ENCODE data around the gene MUSTN1. TPM values are rescaled to one million over a fixed set of nuclear protein-coding genes. Genes with fewer than 3 reads are reported as not detected.

Gene MUSTN1
- total RNA-seq, 2 donors from 2014 or later = 3.2 to 4.2 TPM

DNA sequence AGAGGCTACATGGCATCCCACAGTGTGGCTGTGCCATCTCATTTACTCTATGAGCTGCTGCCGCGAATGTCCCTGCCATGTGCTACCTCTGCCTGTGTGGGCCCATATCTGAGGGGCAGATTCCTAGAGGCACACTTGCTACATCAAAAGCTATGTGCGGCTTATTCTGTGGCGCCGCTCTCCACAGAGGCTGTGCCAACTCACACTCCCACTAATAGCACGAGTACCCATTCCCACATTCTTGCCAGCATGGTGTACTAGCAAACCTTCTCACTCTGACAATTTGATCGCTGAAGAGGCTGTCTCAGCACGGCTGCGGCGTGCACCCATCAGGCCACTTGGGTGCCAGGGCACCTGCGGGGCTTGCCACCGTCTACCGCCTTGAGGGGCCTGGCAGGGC lies 31.2 kb upstream of the MUSTN1 start:
- H3K27me3 Mint-ChIP-seq (ENCODE audit: insufficient read depth) = no peaks in the 10 kb centered on the region
- 97% methylated on average over 8 to 13 of the region's 13 CpGs for WGBS, 2 experiments (ENCODE audit: insufficient coverage in 1 of 2, insufficient read length in 1 of 2)
- H3K36me3 ChIP-seq (ENCODE audit: control insufficient read depth, insufficient read depth, low read length) = no peaks in the 10 kb centered on the region
- DNase-seq = no peak
- H3K4me1 ChIP-seq (ENCODE audit: control insufficient read depth, insufficient read depth, low read length) = no peaks in the 10 kb centered on the region
- H3K36me3 Mint-ChIP-seq (ENCODE audit: low read depth) = peaks cover 30% of the 10 kb centered on the region
- no peak overlapping the region for H3K4me3 Mint-ChIP-seq
- H3K4me1 Mint-ChIP-seq = no peaks in the 10 kb centered on the region
- no peak overlapping the region for H3K27ac ChIP-seq (ENCODE audit: low read depth, low read length)
- TF ChIP-seq, protein P1, sequence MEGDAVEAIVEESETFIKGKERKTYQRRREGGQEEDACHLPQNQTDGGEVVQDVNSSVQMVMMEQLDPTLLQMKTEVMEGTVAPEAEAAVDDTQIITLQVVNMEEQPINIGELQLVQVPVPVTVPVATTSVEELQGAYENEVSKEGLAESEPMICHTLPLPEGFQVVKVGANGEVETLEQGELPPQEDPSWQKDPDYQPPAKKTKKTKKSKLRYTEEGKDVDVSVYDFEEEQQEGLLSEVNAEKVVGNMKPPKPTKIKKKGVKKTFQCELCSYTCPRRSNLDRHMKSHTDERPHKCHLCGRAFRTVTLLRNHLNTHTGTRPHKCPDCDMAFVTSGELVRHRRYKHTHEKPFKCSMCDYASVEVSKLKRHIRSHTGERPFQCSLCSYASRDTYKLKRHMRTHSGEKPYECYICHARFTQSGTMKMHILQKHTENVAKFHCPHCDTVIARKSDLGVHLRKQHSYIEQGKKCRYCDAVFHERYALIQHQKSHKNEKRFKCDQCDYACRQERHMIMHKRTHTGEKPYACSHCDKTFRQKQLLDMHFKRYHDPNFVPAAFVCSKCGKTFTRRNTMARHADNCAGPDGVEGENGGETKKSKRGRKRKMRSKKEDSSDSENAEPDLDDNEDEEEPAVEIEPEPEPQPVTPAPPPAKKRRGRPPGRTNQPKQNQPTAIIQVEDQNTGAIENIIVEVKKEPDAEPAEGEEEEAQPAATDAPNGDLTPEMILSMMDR (conservative IDR thresholded peaks at IDR 0.05) = no peak
- no peak overlapping the region for H3K4me3 ChIP-seq (ENCODE audit: low read length)
- no peaks in the 10 kb centered on the region for H3K27me3 ChIP-seq (ENCODE audit: control insufficient read depth, insufficient read depth, low read length, poor library complexity, severe bottlenecking)
- peaks cover 33% of the 10 kb centered on the region for H3K9me3 Mint-ChIP-seq
- no peak overlapping the region for H3K27ac Mint-ChIP-seq
- H3K9ac ChIP-seq (ENCODE audit: extremely low read depth, low read length, poor library complexity, severe bottlenecking) = no peak overlapping the region
- H3K9me3 ChIP-seq (ENCODE audit: control insufficient read depth, low read length) = no peaks in the 10 kb centered on the region

DNA sequence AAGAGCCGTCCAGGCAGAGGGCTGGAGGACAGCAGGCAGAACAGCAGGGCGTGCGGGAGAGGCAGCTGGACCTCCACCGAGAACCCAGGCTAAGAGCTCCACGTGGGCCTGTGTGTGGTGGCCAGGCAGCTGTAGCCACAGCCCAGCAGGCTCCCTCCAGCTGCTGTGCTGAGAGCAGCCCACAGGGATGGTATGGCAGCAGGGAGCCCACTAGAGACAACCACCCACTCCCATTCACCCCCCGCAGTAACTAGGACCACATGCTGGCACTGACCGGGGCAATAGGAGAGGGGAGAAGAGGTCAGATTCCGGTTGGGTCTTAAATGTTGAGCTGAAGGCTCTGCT lies 25.6 kb upstream of the MUSTN1 start:
- 90% methylated on average over 8 of the region's 8 CpGs; no CpG with 5 or more reads in 1 of the 2 experiments for WGBS, 2 experiments (ENCODE audit: insufficient coverage in 1 of 2, insufficient read length in 1 of 2)
- H3K4me1 ChIP-seq (ENCODE audit: control insufficient read depth, insufficient read depth, low read length) = no peaks in the 10 kb centered on the region
- Mint-ChIP-seq H3K27me3 (ENCODE audit: insufficient read depth) (no peaks in the 10 kb centered on the region), H3K36me3 (ENCODE audit: low read depth) (peaks cover 21% of the 10 kb centered on the region), H3K9me3 (peaks cover 24% of the 10 kb centered on the region), H3K27ac (no peak overlapping the region), H3K4me3 (no peak overlapping the region), H3K4me1 (no peaks in the 10 kb centered on the region)
- H3K9me3 ChIP-seq (ENCODE audit: control insufficient read depth, low read length) = no peaks in the 10 kb centered on the region
- H3K27me3 ChIP-seq (ENCODE audit: control insufficient read depth, insufficient read depth, low read length, poor library complexity, severe bottlenecking) = no peaks in the 10 kb centered on the region
- TF ChIP-seq, protein P1 (conservative IDR thresholded peaks at IDR 0.05) = no peak
- no peaks in the 10 kb centered on the region for H3K36me3 ChIP-seq (ENCODE audit: control insufficient read depth, insufficient read depth, low read length)
- no peak overlapping the region for H3K4me3 ChIP-seq (ENCODE audit: low read length)
- H3K27ac ChIP-seq (ENCODE audit: low read depth, low read length) = no peak overlapping the region
- no peak for DNase-seq
- no peak overlapping the region for H3K9ac ChIP-seq (ENCODE audit: extremely low read depth, low read length, poor library complexity, severe bottlenecking)

DNA sequence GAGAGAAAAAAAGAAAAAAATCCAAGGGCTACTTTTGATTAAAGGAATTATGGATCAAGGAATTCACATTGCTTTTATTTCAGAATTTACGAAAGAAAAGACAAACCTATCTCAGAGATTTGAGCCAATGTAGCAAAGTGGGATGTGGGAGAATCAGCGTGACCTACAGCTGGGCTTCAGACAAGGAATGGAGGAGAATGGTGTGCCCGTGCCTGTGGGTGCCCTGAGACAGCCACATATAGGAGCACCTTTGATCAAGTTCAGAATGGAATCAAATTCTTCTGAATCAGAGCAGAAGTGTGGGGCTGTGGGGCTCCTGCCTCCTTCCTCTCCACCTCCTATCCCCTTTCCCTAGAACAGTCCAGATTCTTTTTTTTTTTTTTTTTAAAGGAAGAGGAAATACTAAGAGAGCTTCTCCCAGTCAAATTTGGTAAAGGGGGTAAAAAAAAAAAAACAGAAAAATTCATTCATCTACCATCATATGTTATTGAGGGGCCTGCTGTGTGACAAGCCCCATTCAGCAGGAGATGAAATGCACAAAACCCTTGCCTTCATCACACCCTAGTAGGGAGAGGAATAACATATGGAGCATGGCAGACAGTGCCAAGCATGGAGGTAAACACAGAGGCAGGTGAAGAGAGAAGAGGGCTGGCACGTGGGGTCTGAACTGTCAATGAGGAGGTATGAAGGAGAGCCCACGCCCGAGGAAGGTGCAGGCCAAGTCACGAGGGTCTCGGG lies 25.0 kb upstream of the MUSTN1 start:
- peaks cover 19% of the 10 kb centered on the region for H3K9me3 Mint-ChIP-seq
- DNase-seq = no peak
- peaks cover 18% of the 10 kb centered on the region for H3K36me3 Mint-ChIP-seq (ENCODE audit: low read depth)
- no peak overlapping the region for H3K4me3 Mint-ChIP-seq
- no peaks in the 10 kb centered on the region for H3K4me1 Mint-ChIP-seq
- Histone ChIP-seq H3K9me3 (ENCODE audit: control insufficient read depth, low read length) (no peaks in the 10 kb centered on the region), H3K4me1 (ENCODE audit: control insufficient read depth, insufficient read depth, low read length) (no peaks in the 10 kb centered on the region), H3K4me3 (ENCODE audit: low read length) (no peak overlapping the region), H3K27ac (ENCODE audit: low read depth, low read length) (no peak overlapping the region), H3K27me3 (ENCODE audit: control insufficient read depth, insufficient read depth, low read length, poor library complexity, severe bottlenecking) (no peaks in the 10 kb centered on the region), H3K9ac (ENCODE audit: extremely low read depth, low read length, poor library complexity, severe bottlenecking) (no peak overlapping the region), H3K36me3 (ENCODE audit: control insufficient read depth, insufficient read depth, low read length) (no peaks in the 10 kb centered on the region)
- no peak overlapping the region for H3K27ac Mint-ChIP-seq
- no peaks in the 10 kb centered on the region for H3K27me3 Mint-ChIP-seq (ENCODE audit: insufficient read depth)
- 93% methylated on average over 7 to 8 of the region's 8 CpGs for WGBS, 2 experiments (ENCODE audit: insufficient coverage in 1 of 2, insufficient read length in 1 of 2)
- TF ChIP-seq, protein P1 (conservative IDR thresholded peaks at IDR 0.05) = no peak
